Non-pigmented ciliary epithelial cell (primary cell): ENCODE results near the gene ZNF311.
"Not testable (repeated sequence)": the region's sequence is repeated elsewhere in the genome, so short reads cannot be mapped to it uniquely, and the experiment has no call there.

ENCODE experiments used
- DNase-seq: peaks from one replicate; pipeline ENCODE4 v3.0.0-alpha.2; 2010; ENCODE audit warnings: low read depth

Gene ZNF311

GRCh38 chr6:28953039-28953584 is 52.0 kb downstream of the ZNF311 start:
- no peak for DNase-seq

GRCh38 chr6:28949656-28950195 is 55.4 kb downstream of the ZNF311 start:
- DNase-seq: not testable (repeated sequence)

GRCh38 chr6:28948782-28949486 is 56.2 kb downstream of the ZNF311 start:
- no peak for DNase-seq

GRCh38 chr6:28947831-28948270 is 57.3 kb downstream of the ZNF311 start:
- DNase-seq: no peak

GRCh38 chr6:28947067-28947765 is 57.9 kb downstream of the ZNF311 start:
- DNase-seq: no peak

GRCh38 chr6:28945349-28945748 is 59.8 kb downstream of the ZNF311 start:
- no peak for DNase-seq
